ENCODE measurements around the gene PIH1D1.

The PIH1D1 gene

GRCh38 chr19:49432141-49433073 lies 19.2 kb downstream of the PIH1D1 start:
- DNase-seq, result no peak

- peak in 1 of 2 experiments; percentile 30 for DNase-seq
These were observed 20.3 kb downstream of the PIH1D1 start for GRCh38 chr19:49431330-49431749.

GRCh38 chr19:49430678-49431329 lies 20.8 kb downstream of the PIH1D1 start:
- peak in 1 of 2 experiments; percentile 36 for DNase-seq

DNA sequence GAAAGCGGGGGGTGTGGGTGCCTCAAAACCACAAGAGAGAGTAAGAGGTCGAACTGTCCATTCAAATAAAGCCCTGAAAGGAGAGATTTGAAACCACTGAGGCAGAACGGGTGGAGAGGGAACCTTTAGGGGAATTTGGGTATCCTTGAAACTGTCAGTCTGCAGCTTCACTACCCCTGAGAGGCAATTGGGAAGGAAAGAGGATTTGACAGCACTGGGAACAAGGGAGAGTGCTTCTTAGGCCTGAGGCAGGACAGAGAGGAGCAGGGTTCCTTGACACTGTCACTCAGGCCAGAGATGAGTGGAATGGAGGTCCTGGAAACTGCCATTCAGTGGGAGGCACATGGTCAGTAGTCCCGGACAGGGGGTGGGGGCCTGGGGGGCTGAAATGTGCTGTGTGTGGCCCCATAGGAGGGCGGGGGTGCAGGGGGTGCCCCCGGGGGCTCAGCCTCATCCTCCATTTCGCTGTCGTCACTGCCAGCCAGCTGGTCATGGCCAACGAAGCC lies 21.4 kb downstream of the PIH1D1 start:
- DNase-seq, result no peak

DNA sequence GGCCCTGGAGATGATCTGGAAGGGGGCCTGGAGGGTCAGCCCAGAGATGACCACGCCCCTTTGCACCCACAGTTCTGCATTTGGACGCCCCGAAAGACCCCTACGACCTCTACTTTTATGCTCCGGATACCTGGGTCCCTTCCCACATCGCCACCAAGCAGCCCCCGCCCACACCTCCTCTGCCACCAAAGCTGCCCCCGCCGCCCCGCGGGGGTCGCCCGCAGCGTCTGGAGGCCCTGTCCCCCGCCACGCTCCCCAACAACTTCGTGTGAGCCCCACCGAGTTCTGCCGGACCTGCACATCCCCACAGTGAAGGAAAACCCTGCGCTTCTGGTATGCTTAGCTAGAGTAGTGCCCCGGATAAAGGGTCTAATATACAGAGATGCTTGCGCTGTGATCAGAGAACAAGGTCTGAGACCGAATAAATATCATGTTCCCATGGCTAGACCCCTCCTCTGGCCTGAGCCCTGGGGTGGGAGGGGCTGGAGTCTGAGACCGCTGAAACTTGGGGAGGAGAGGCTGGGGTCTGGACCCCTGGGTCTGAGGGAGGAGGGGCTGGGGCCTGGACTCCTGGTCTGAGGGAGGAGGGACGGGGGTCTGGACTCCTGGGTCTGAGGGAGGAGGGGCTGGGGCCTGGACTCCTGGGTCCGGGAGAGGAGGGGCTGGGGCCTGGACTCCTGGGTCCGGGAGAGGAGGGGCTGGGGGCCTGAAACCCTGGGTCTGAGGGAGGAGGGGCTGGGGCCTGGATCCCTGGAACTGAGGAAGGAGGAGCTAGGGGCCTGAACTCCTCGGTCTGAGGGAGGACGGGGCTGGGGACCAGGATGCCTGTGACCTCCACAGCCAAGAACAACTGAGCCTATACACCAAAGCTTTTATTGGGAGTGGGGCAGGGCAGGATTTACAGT lies 22.8 kb downstream of the PIH1D1 start:
- no peak for DNase-seq

GRCh38 chr19:49427855-49428546 lies 23.6 kb downstream of the PIH1D1 start:
- DNase-seq, result no peak

DNA sequence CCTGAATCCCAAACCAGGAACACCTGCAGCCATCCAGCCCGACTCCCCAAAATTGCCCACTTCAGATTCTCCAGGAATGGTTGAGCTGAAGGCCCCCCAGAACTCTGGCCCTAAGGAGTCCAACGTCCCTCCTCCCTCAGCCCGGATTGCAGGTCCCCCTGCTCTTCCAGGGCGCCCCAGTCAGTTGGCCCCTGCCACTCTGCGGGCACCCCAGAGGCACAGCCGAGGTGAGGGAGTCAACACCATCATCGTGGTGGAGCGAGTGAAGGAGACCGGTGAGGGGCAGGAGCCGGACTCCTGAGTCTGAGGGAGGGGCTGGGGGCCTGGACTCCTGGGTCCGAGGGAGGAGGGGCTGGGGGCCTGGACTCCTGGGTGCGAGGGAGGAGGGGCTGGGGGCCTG lies 24.3 kb downstream of the PIH1D1 start:
- DNase-seq, result no peak

- DNase-seq, result peak in 1 of 2 experiments; percentile 28
These were observed 25.6 kb downstream of the PIH1D1 start for GRCh38 chr19:49425922-49426592.

DNA sequence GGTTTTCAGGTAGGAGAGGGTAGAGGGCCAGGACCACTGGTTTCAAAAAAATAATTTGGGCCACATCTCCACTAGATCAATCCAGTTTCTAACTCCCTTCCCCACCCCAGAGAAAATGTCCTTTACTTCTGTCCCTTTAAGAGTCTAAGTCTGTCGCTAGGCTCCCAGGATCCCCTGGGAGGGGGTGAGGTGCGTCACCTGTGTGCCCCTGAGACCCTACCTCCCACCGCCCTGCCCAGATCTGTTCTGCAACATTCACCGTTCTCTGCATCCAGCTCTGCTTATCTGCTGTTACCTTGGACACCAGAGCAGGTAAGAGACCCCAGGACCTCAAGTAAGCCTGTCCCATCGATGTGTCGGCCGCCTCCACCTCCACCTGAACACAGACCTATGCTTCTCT lies 26.4 kb downstream of the PIH1D1 start, which contains the start of gene GFY:
TSS of gene GFY (plus strand) at position 211 of the 400 bp plus-strand sequence. CDS start 1,043 bp downstream, outside the sequence.
- DNase-seq, result no peak

DNA sequence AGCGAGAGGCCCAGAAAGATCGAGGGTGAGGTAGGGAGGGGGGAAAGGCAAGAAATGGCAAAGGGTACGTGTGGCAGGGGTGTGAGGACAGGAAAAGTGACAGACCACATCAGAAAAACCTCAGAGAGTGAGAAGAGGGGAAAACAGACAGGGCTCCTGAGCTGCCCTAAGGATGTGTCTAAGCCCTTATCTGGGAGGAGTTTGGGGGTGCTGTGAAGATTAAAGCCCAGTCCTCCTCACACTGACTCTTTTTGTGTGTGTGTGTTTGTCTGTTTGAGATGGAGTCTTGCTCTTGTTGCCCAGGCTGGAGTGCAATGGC lies 27.7 kb downstream of the PIH1D1 start:
- DNase-seq, result no peak

- no peak for DNase-seq
These were observed 28.3 kb downstream of the PIH1D1 start, which contains the start of gene PTH2 for GRCh38 chr19:49423071-49423984. Gene PTH2, minus strand, starts transcription at chr19:49423441. Its CDS starts 102 bp downstream, at chr19:49423339.

GRCh38 chr19:49422407-49423070 lies 29.1 kb downstream of the PIH1D1 start:
- DNase-seq, result peak in 1 of 2 experiments; percentile 26

DNA sequence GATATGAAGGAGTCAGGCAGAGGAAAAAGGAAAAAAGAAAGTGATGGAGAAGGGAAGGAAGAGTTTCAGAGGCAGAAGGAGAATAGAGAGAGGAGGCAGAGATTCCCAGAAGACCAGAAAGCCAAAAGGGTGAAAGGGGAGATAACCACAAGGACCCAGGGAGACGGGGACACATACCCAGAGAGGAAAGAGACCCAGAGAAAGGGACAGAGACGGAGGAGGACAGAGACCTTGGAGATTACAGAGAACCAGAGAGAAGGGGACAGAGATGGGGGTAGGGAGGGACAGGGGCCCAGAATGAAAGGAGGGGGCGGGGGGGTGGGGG lies 29.8 kb downstream of the PIH1D1 start:
- DNase-seq, result no peak

DNA sequence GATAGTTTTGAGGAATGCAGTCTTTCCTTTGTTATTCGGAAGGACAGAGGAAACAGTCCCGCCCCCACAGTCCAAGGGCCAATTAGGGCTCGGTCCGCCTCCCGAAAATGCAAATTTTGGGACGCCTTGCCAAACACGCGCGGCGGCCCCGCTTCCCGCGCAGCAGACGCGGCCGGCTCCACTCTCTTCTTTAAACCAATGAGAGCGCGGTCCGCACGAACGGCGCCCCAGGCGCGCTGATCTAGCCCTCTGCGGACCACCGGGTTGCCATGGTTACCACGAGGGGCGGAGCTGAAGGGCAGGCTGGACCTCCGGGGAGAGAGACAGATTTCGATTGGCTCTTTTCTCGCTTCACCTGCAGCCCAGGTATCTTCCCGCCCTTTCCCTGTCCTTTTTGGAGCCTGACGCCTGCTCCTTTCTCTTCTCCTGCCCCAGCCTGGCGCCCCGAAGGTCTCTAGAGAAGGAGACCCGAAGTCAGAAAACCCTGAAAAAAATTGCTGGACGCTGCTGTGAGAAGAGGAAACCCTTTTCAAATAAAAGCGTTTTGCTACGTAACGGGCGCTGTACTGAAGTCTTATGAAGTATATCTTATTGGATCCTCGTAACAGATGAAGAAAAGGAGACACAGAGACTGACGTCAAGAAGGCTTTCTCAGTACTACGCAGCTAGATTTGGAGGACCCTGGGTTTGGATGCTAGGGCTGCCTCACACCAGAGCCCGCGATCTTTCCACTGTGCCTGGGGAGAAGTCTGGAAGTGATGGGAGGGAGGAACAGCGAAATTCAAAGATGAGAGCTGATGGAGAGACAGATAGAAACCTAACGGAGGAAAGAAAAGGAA lies 30.4 kb downstream of the PIH1D1 start:
- DNase-seq, result peak in 1 of 2 experiments; percentile 29

DNA sequence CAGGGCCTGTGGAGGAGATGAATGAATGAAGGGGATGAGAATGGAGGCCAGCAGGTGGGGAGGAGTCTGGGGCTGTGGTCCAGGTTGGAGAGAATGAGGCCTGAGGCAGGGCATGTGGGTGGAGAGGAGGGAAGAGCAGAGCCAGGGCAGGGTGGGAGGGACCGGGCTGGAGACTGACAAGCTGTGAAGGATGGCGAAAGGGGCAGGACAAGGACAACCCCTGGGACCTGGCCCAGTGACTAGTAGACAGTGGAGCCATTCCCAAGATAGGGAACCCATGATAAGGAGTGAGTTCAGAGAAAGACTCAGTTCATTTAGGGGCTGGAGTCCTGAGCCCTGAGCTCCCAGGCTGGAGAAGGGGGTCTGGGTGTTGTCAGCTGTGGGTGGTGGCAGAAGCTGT lies 31.4 kb downstream of the PIH1D1 start:
- DNase-seq, result no peak

DNA sequence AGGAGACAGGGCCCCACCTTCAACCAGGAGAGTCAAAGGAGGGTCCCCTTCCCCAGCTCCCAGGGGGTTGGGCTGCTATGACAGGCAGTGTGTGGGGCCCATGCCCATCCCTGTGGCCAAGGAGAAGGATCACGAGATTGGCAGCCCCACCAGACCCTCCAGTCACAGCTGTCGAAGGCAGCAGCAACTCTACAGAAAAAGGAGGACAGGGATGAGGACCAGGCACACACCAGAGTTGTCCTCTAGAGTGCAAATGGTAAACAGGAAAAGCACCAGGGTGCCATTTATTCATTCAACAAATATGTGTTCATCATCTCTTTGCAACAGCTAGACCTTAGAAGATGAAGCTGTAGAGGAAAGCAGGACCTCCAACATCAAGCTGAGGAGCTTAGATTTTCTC lies 32.4 kb downstream of the PIH1D1 start:
- no peak for DNase-seq

DNA sequence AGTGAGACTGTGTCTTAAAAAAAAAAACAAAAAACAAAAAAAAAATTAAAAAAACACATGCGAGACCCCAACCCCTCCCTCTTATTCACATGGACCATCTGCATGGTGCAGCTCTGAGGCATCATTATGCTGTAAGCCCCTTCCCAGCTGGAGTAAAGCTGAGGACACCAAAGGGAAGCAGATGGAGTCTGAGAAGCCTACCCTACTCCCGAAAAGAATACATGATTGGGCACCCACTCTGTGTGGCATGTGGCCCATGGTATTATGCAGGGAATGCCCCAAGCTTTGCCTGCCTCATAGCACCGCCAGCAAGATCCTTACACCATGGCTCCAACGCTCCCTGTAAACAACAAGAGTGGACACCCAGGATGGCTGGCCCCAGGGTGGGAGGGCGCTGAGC lies 33.1 kb downstream of the PIH1D1 start:
- no peak for DNase-seq

- no peak for DNase-seq
These were observed 34.5 kb downstream of the PIH1D1 start for GRCh38 chr19:49417088-49417487.

GRCh38 chr19:49415810-49416200 lies 35.8 kb downstream of the PIH1D1 start:
- DNase-seq, result no peak

All from stimulated activated CD4-positive, alpha-beta T cell treated with anti-CD3 and anti-CD28 coated beads, Interleukin-4, amount 100 ng/mL, for 4 hours (primary cell).